Vagina (tissue), 2 donors: ENCODE measurements around the gene TPH1. TPM values are rescaled to one million over a fixed set of nuclear protein-coding genes. Genes with fewer than 3 reads are reported as not detected.

Experiments used
- DNase-seq, 2 donors: peaks; one replicate each; pipeline ENCODE4 v3.0.0-alpha.2; 2017; ENCODE audit errors: extremely low spot score in 2 of 2
- H3K27ac ChIP-seq: fragments of 200-600 bp; sonication (generic); one replicate; pipeline ENCODE4 v1.5.1; 2019
- H3K27me3 ChIP-seq: fragments of 200-600 bp; sonication (generic); one replicate; pipeline ENCODE4 v1.5.1; 2019
- H3K36me3 ChIP-seq, 2 donors: fragments of 200-600 bp; sonication (generic); one replicate each; pipeline ENCODE4 v1.5.1; 2017 to 2019
- H3K4me1 ChIP-seq: fragments of 200-600 bp; sonication (generic); one replicate; pipeline ENCODE4 v1.5.1; 2019
- H3K4me3 ChIP-seq, 2 donors: fragments of 200-600 bp; sonication (generic); 1 replicate in 1 of 2; 2 replicates in 1 of 2; pipeline ENCODE4 v1.5.1; 2016 to 2019
- H3K9me3 ChIP-seq: fragments of 200-600 bp; sonication (generic); one replicate; pipeline ENCODE4 v1.5.1; 2019
- CTCF ChIP-seq, 3 experiments: fragments of 450-650 bp in 2 of 3; fragments of 200-600 bp in 1 of 3; sonication (generic) in 1 of 3; IDR thresholded peaks; one replicate each; pipeline ENCODE4 v1.5.1; 2017 to 2019; ENCODE audit warnings: antibody characterized with exemption in 3 of 3, mild to moderate bottlenecking in 2 of 3, moderate library complexity in 2 of 3
- POLR2A ChIP-seq, 2 donors: fragments of 450-650 bp; IDR thresholded peaks; one replicate each; pipeline ENCODE4 v1.6.1; 2017; ENCODE audit warnings: antibody characterized with exemption in 2 of 2, mild to moderate bottlenecking in 2 of 2, moderate library complexity in 2 of 2
- POLR2AphosphoS5 ChIP-seq, 2 donors: sonication (generic); formaldehyde crosslinking; IDR thresholded peaks; one replicate each; pipeline ENCODE4 v1.9.0; 2017; ENCODE audit warnings: antibody characterized with exemption in 2 of 2, mild to moderate bottlenecking in 2 of 2, low read depth in 1 of 2; ENCODE audit not compliant: insufficient read depth in 1 of 2
- intact Hi-C: fragments of 100-400 bp; cut with DNase I; formaldehyde crosslinking; loops from one replicate; pipeline ENCODE4 v1.15.1; 2023
- total RNA-seq: library from RNA; depleted of rRNA; stranded (reverse); fragments of >200 nt; gene quantifications from one replicate; pipeline ENCODE4 v1.2.3, GENCODE V29; 2016

The TPH1 gene
- 0.49 TPM for total RNA-seq

DNA sequence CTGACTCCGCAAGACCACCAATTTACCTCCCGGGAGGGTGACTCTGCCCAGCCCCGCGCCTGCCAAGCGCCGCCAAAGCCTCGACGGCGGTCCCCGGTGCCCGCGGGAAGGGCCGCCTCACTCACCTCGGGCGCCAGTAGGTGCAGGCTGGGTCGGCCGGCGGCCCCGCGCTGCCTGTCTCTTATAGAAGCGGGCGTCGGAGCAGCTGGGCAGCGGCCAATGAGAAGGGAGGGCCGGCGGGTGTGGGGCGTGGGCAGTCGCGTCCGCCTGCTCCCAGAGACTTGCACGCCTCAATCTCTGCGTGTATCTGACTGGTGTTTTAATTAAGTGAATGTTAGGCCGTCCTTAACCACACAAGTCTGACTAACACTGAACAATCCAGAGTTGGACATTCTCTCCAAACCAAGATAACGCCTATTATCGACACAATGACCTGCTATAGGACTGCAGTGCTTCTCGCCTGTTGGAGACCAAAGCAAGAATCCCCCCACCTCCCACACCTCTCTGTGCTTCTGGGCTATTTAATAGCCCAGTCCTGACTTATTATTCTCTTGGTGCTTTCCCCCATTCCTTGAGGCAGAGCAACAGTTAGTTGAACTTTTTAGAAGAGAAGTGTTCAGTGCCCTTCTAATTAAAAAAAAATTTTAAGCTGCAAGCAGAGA, at the start of gene TPH1:
Gene TPH1, minus strand, starts transcription at position 154 of the 662 bp plus-strand sequence. CDS start 5,507 bp downstream, outside the sequence.
- peaks cover 8% of the 10 kb centered on the region for H3K4me1 ChIP-seq
- TF ChIP-seq POLR2AphosphoS5 (IDR thresholded peaks at IDR 0.05; ENCODE audit: insufficient read depth in 1 of 2, low read depth in 1 of 2) (no peak), CTCF (IDR thresholded peaks at IDR 0.05) (no peak), POLR2A (IDR thresholded peaks at IDR 0.05) (no peak)
- intact Hi-C loops: no loop called here
- no peaks in the 10 kb centered on the region for H3K9me3 ChIP-seq
- H3K4me3 ChIP-seq: no peak within 1 kb of the TSS
- H3K27me3 ChIP-seq: no peaks in the 10 kb centered on the region
- H3K36me3 ChIP-seq: no peaks in the 10 kb centered on the region
- no peak within 1 kb of the TSS for H3K27ac ChIP-seq
- no peak for DNase-seq

GRCh38 chr11:18093959-18094358, 47.9 kb upstream of the TPH1 start:
- TF ChIP-seq CTCF (IDR thresholded peaks at IDR 0.05) (no peak), POLR2A (IDR thresholded peaks at IDR 0.05) (no peak), POLR2AphosphoS5 (IDR thresholded peaks at IDR 0.05; ENCODE audit: insufficient read depth in 1 of 2, low read depth in 1 of 2) (no peak)
- intact Hi-C loops: no loop called here
- Histone ChIP-seq H3K4me3 (no peak overlapping the region), H3K27ac (no peak overlapping the region), H3K4me1 (no peaks in the 10 kb centered on the region), H3K36me3 (peaks cover 0 to 64% of the 10 kb centered on the region in 2 donors), H3K9me3 (no peaks in the 10 kb centered on the region), H3K27me3 (no peaks in the 10 kb centered on the region)
- no peak for DNase-seq

GRCh38 chr11:18091731-18092130, 45.7 kb upstream of the TPH1 start:
- H3K36me3 ChIP-seq: peaks cover 0 to 75% of the 10 kb centered on the region in 2 donors
- no peaks in the 10 kb centered on the region for H3K9me3 ChIP-seq

GRCh38 chr11:18088966-18089365, 42.9 kb upstream of the TPH1 start:
- intact Hi-C loops: no loop called here
- TF ChIP-seq CTCF (IDR thresholded peaks at IDR 0.05) (no peak), POLR2A (IDR thresholded peaks at IDR 0.05) (no peak), POLR2AphosphoS5 (IDR thresholded peaks at IDR 0.05; ENCODE audit: insufficient read depth in 1 of 2, low read depth in 1 of 2) (no peak)
- Histone ChIP-seq H3K9me3 (no peaks in the 10 kb centered on the region), H3K4me3 (no peak overlapping the region), H3K27ac (no peak overlapping the region), H3K36me3 (peaks cover 0 to 54% of the 10 kb centered on the region in 2 donors), H3K27me3 (no peaks in the 10 kb centered on the region), H3K4me1 (no peaks in the 10 kb centered on the region)
- no peak for DNase-seq

More at GRCh38 chr11:18091731-18092130, 45.7 kb upstream of the TPH1 start:
- Histone ChIP-seq H3K27me3 (no peaks in the 10 kb centered on the region), H3K27ac (no peak overlapping the region), H3K4me1 (no peaks in the 10 kb centered on the region), H3K4me3 (no peak overlapping the region)
- no peak for DNase-seq
- TF ChIP-seq CTCF (IDR thresholded peaks at IDR 0.05): no peak
- no peak for TF ChIP-seq POLR2AphosphoS5 (IDR thresholded peaks at IDR 0.05; ENCODE audit: insufficient read depth in 1 of 2, low read depth in 1 of 2)
- TF ChIP-seq POLR2A (IDR thresholded peaks at IDR 0.05): no peak
- intact Hi-C loops: no loop called here

DNA sequence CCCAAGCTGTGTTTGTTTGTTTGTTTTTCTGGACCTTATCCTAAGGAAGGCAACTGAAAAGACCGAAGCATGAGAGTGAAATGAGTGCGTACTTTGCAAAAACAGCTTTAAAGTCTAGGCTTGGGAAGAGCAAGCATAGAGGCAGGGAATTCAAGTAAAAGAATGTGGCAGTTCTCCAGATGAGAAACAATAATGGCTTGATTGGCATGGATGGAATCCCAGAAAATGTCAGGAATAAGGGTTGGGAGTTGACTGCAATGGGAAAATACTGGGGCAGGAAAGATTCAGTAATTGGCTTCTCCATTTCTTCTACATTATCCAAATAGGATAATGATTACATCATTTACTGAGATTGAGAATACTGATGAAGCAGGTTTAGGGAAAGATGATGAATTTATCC, 42.3 kb upstream of the TPH1 start:
- Histone ChIP-seq H3K27me3 (no peaks in the 10 kb centered on the region), H3K36me3 (peaks cover 0 to 48% of the 10 kb centered on the region in 2 donors), H3K4me1 (no peaks in the 10 kb centered on the region), H3K9me3 (no peaks in the 10 kb centered on the region), H3K4me3 (no peak overlapping the region), H3K27ac (no peak overlapping the region)
- DNase-seq: no peak
- TF ChIP-seq POLR2AphosphoS5 (IDR thresholded peaks at IDR 0.05; ENCODE audit: insufficient read depth in 1 of 2, low read depth in 1 of 2) (no peak), POLR2A (IDR thresholded peaks at IDR 0.05) (no peak), CTCF (IDR thresholded peaks at IDR 0.05) (no peak)
- intact Hi-C loops: no loop called here
